ENCODE measurements around the gene INSYN1. TPM values are rescaled to one million over a fixed set of nuclear protein-coding genes. Genes with fewer than 3 reads are reported as not detected.

Gene INSYN1
- total and polyA plus RNA-seq, 9 of the 15 experiments (the other 6 are each of a cell fraction or from before 2014, with no cell fraction given): not detected

- ATAC-seq (no peak), DNase-seq (ENCODE audit: extremely low read depth in 1 of 4, low spot score in 3 of 4) (no peak), FAIRE-seq (no peak)
- Histone ChIP-seq H3K9me3 (replicated peaks; ENCODE audit: control insufficient read depth, insufficient read depth, low read depth, low read length) (no peaks in the 10 kb centered on the region), H3K27ac (ENCODE audit: extremely low read depth, low read depth, low read length) (no peak overlapping the region), H3K4me3 (no peak overlapping the region), H4K20me1 (replicated peaks; ENCODE audit: control insufficient read depth, insufficient read depth, low read length) (peaks cover 22% of the 10 kb centered on the region), H2AFZ (ENCODE audit: low read depth, low read length) (no peak overlapping the region), H3K9me1 (ENCODE audit: control insufficient read depth, insufficient read depth, low read length) (no peaks in the 10 kb centered on the region), H3K4me1 (replicated peaks in 1 of 2; ENCODE audit: control insufficient read depth in 2 of 2, insufficient read depth in 2 of 2, low read length in 2 of 2) (0 out of 5 replicates have a peak, but pooled peaks cover 0 to 4% of the 10 kb centered on the region in 2 experiments), H3K79me2 (ENCODE audit: control insufficient read depth, insufficient read depth, low read length) (no peaks in the 10 kb centered on the region), H3K4me2 (ENCODE audit: insufficient read depth, low read length) (no peak overlapping the region), H3K27me3 (ENCODE audit: control insufficient read depth in 2 of 2, insufficient read depth in 2 of 2, low read length in 2 of 2) (peaks cover 2 to 47% of the 10 kb centered on the region in 2 experiments), H3K9ac (ENCODE audit: insufficient read depth in 1 of 2, low read depth in 2 of 2, low read length in 2 of 2) (no peak overlapping the region), H3K36me3 (ENCODE audit: control insufficient read depth, insufficient read depth, low read length) (no peaks in the 10 kb centered on the region)
- TF ChIP-seq ZNF324 (CRISPR knock-in tag; IDR thresholded peaks at IDR 0.05) (no peak), HBP1 (CRISPR knock-in tag; IDR thresholded peaks at IDR 0.05) (no peak), PHB (CRISPR knock-in tag; IDR thresholded peaks at IDR 0.05) (no peak), UBTF (IDR thresholded peaks at IDR 0.05; ENCODE audit: borderline replicate concordance in 1 of 2, low read depth in 2 of 2, low read length in 2 of 2) (no peak), HMG20B (CRISPR knock-in tag; IDR thresholded peaks at IDR 0.05) (no peak), ZNF277 (CRISPR knock-in tag; IDR thresholded peaks at IDR 0.05; ENCODE audit: borderline replicate concordance) (no peak), HMGXB4 (CRISPR knock-in tag; IDR thresholded peaks at IDR 0.05) (no peak), DLX4 (CRISPR knock-in tag; IDR thresholded peaks at IDR 0.05) (no peak), GATA2 (CRISPR knock-in tag; IDR thresholded peaks at IDR 0.05) (no peak), THAP12 (CRISPR knock-in tag; IDR thresholded peaks at IDR 0.05) (no peak)
- no TSS peak for BruUV-seq (replicated peaks)
- ChIA-PET POLR2A (interaction anchor here (0.6 kb wide), 1 partner anchor 376 kb away, joined by 3 read pairs; no protein-coding TSS in a partner anchor), CTCF (ENCODE audit: low intra/inter-chr PET ratio) (no interaction called here)
- in situ Hi-C loops (cut with MboI): no loop called here
- intact Hi-C loops (cut with micrococcal nuclease): no loop called here
- 3% methylated on average over 18 of the region's 25 CpGs for WGBS (ENCODE audit: insufficient coverage, low coverage, missing lambda C conversion rate)
Observed at GRCh38 chr15:73740152-73741048, 12.8 kb downstream of the INSYN1 start.

Measured in K562 (cell line).